Measurements from ENCODE around the gene MED10. TPM values are rescaled to one million over a fixed set of nuclear protein-coding genes. Genes with fewer than 3 reads are reported as not detected.
A peak's percentile ranks its signal among the peaks of the same experiment; 100 is the strongest.

MED10 gene
- total and polyA plus RNA-seq, 9 of the 15 experiments (the other 6 are each of a cell fraction or from before 2014, with no cell fraction given), result 23.8 to 83.4 (median 58.8) TPM

GRCh38 chr5:6371079-6371810, 7.1 kb downstream of the MED10 start:
- no peaks in the 10 kb centered on the region for H3K4me1 ChIP-seq (replicated peaks in 1 of 2; ENCODE audit: control insufficient read depth in 2 of 2, insufficient read depth in 2 of 2, low read length in 2 of 2)
- intact Hi-C loops (cut with micrococcal nuclease) (loop anchor here (10.0 kb wide), 1 partner anchor 344 kb away; the partner anchor contains the start of gene TENT4A), in situ Hi-C loops (cut with MboI) (no loop called here)
- WGBS (ENCODE audit: insufficient coverage, low coverage, missing lambda C conversion rate), result 90% methylated on average over 19 of the region's 19 CpGs
- FAIRE-seq, result no peak
- H2AFZ ChIP-seq (ENCODE audit: low read depth, low read length), result no peak overlapping the region
- H3K36me3 ChIP-seq (ENCODE audit: control insufficient read depth, insufficient read depth, low read length), result peaks cover 72% of the 10 kb centered on the region
- DNase-seq (ENCODE audit: extremely low read depth in 1 of 4, low spot score in 3 of 4), result peak in 2 of 4 experiments; percentile 35 to 36
- no peaks in the 10 kb centered on the region for H3K9me1 ChIP-seq (ENCODE audit: control insufficient read depth, insufficient read depth, low read length)
- no peak overlapping the region for H3K4me2 ChIP-seq (ENCODE audit: insufficient read depth, low read length)
- no TSS peak for BruUV-seq (replicated peaks)
- no peak overlapping the region for H3K4me3 ChIP-seq
- H3K27me3 ChIP-seq (ENCODE audit: control insufficient read depth in 2 of 2, insufficient read depth in 2 of 2, low read length in 2 of 2), result no peaks in the 10 kb centered on the region
- H3K27ac ChIP-seq (ENCODE audit: extremely low read depth, low read depth, low read length), result no peak overlapping the region
- POLR2A ChIA-PET, result interaction anchor here (3.7 kb wide), 1 partner anchor 16 kb away, joined by 18 read pairs; no protein-coding TSS in a partner anchor
- H3K9me3 ChIP-seq (replicated peaks; ENCODE audit: control insufficient read depth, insufficient read depth, low read depth, low read length), result no peaks in the 10 kb centered on the region
- ATAC-seq, result peak; percentile 26; the same call in 1 of the 3 replicates
- H3K79me2 ChIP-seq (ENCODE audit: control insufficient read depth, insufficient read depth, low read length), result peaks cover 13% of the 10 kb centered on the region
- TF ChIP-seq CTCF (IDR thresholded peaks at IDR 0.05 in 2 of 3, conservative IDR thresholded peaks at IDR 0.05 in 1 of 3; ENCODE audit: insufficient read depth in 2 of 3, low read depth in 1 of 3, low read length in 3 of 3) (0 out of 6 replicates have a peak, but pooled peaks of 1 of the 3 experiments have one; percentile 20), ZFX (CRISPR knock-in tag; IDR thresholded peaks at IDR 0.05) (peak; percentile 19; the same call in 1 of the 2 replicates), TCFL5 (CRISPR knock-in tag; conservative IDR thresholded peaks at IDR 0.05) (no peak)
- peaks cover 17% of the 10 kb centered on the region for H4K20me1 ChIP-seq (replicated peaks; ENCODE audit: control insufficient read depth, insufficient read depth, low read length)
- CTCF ChIA-PET (ENCODE audit: low intra/inter-chr PET ratio), result no interaction called here
- H3K9ac ChIP-seq (ENCODE audit: insufficient read depth in 1 of 2, low read depth in 2 of 2, low read length in 2 of 2), result no peak overlapping the region

Measured in K562 (cell line).